ENCODE measurements around the gene NIPBL.
"Not testable (repeated sequence)": the region's sequence is repeated elsewhere in the genome, so short reads cannot be mapped to it uniquely, and the experiment has no call there.

Gene NIPBL

DNA sequence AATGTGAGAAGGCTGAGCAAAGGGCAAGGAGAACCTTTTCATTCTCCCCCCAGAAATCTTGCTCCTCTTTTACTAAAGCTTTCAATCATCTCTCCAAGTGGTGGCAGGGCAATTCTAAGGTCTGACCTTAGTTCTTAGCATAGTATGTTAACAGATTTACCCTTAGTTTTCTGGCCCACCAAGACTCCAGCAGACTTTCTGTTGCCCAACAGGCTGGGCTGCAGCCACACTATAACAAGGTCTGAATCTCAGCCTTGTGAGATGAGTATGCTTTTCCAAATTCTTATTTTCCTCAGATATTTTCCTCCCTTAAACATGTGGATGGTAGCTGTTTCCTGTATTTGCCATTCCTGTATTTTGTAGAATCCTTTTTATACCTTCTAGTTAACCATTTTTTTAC, 69.5 kb downstream of the NIPBL start:
- no peak for DNase-seq (ENCODE audit: low read depth)

DNA sequence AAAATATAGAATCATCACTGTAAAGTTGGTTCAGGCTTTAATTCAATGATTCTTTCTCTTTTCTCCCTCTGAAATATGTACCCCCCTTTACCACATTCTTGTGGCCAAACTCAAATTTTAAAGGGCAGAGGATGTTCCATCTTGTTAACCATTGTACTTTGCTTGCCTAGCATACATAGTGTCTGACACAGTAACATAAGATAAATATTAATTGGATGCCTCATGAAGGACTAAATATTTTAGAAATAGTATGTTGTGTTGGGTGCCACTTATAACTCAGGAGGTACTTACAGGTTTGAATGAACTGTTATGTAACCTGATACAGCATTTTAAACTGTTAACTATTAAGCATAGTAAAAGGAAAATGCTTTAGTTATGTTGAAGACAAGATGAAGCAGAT, 71.5 kb downstream of the NIPBL start:
- DNase-seq (ENCODE audit: low read depth), result no peak

DNA sequence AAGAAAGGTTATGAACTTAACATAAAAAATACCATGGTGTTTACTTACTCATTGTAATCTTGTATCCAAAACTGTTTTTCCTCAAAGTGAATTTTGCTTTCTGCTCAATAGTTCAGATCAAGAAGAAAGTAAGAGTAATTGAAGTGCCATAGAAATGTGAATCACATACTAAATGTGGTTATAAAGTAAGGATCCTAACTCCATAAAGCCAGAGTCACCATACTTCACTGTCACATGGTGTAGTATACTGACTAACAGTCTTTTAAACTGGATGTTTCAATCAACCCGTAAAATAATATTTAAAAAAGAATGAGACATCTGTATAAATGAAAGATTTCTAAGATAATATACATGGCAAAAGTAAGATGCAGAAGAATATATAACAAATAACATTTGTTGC, 72.1 kb downstream of the NIPBL start:
- DNase-seq (ENCODE audit: low read depth), result no peak

DNA sequence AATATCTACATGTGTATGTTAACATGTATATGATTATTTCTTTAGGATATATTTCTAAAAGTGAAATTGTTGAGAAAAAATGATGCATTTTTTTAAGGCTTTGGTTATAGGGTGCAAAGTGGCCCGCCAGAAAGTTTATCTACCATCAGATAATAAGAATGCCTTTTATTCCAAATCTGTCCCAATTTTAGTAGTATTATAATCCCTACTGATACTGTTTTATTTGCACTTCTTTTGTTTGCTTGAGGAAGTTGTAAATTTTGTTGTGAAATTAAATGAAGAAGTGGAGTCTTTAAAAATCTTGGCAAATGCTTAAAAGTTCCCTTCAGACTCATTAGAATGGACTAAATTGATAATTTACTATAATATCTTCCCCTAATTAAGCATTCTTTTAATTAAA, 73.0 kb downstream of the NIPBL start:
- DNase-seq (ENCODE audit: low read depth), result no peak

DNA sequence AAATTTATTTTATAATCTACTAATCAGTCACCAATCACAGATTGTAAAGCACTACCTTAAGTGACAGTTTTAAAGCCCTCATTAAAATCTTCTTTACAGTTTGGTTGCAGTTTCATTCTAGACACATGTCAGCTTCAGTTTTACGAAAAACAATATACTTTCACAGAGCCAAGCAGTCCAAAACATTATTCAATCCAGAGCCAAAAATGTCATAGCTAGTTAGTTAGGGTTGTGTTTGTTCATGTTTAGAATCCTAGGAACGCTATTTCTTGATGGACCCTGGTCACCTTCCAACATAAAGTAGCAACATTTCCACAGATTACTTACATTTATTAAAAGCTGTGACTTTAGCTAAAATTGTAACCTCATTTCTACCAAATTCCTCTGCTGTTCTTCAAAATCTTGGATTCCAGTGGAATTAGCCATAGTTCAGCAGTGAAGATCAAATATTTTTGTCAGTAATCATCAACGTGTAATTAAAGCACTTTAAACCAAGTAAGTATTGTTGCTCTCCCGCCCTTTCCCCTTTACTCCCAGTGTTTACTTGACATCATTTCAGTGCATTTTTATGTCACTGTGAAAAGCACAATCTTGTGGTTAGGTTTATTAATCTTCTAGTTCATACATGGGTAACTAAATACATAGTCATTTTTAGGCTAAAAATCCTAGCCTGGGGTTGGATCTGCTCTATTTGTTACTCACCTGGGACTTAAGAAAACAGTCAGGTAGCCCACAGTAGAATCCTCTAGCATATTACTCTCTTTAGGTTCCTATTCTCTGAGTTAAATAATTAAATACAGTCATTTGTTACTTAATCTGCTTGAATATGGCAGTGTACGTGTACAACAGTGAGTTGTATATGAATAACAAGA, 74.3 kb downstream of the NIPBL start:
- no peak for DNase-seq (ENCODE audit: low read depth)

DNA sequence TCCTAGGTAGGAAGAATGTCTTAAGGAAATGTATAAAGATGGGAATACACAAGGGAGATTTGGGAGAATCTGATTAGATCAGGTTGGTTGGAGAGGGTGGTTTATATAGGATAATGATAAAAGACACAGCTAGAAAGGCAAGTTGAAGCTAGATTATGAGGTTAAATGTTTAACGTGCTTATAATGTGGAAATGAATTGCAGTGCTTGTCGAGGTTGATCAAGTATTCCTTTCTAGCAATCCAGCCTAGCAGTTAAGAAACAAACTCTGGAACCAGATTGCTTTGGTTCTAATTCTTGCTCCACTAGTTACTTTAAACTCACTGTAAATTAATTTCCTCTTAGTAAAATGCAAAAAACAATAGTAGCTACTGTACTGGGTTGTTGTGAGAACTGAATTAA, 76.5 kb downstream of the NIPBL start:
- no peak for DNase-seq (ENCODE audit: low read depth)

DNA sequence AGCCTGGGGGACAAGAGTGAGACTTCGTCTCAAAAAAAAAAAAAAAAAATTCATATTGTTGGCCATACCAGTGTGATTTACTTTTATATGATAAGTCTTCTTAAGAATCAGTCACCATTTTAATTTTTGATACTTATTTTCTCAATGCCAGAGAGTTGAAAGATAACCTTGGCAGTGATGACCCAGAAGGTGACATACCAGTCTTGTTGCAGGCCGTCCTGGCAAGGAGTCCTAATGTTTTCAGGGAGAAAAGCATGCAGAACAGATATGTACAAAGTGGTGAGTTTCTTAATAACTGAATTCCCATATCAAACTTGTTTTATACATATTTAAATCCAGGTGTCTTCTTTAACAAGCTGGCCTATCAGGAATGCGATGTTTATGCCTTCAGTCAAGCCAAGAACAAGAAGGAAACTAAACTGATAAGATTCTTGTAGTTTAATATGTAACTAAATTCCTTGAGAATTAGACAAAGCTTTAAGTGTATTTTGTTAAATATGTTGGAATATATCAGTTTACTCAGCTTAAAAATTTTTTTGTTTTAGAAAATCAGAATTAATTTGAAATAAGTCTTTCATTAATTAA, 81.5 kb downstream of the NIPBL start:
- DNase-seq (ENCODE audit: low read depth), result no peak

DNA sequence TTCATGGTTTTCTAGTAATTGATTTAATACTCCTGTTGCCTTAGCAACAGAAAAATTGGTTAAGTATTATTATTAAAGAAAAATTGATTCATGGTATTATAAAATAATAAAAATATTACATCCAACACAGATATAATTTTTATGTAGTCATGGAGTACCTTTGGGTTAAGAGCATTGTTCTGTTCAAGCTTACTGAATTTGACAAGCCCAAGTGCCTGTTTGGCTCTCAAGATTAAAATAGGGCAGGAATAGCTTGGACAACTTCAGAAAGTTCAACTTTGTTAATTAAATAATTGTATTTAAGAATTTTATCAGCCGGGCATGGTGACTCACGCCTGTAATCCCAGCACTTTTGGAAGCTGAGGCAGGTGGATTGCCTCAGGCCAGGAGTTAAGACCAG, 82.0 kb downstream of the NIPBL start:
- DNase-seq (ENCODE audit: low read depth), result no peak

DNA sequence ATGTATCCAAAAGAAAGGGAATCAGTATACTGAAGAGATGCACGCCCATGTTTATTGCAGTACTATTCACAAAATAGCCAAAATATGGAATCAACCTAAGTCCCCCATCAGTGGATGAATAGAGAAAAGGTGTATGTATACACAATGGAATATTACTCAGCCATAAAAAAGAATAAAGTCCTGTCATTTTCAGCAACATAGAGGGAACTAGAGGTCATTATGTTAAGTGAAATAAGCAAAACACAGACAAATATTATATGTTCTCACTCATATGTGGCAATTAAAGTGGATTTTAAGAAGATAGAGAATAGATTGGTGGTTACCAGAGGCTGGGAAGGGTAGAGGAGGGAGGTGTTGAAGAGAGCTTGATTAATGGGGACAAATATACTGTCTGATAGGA, 88.6 kb downstream of the NIPBL start:
- no peak for DNase-seq (ENCODE audit: low read depth)

DNA sequence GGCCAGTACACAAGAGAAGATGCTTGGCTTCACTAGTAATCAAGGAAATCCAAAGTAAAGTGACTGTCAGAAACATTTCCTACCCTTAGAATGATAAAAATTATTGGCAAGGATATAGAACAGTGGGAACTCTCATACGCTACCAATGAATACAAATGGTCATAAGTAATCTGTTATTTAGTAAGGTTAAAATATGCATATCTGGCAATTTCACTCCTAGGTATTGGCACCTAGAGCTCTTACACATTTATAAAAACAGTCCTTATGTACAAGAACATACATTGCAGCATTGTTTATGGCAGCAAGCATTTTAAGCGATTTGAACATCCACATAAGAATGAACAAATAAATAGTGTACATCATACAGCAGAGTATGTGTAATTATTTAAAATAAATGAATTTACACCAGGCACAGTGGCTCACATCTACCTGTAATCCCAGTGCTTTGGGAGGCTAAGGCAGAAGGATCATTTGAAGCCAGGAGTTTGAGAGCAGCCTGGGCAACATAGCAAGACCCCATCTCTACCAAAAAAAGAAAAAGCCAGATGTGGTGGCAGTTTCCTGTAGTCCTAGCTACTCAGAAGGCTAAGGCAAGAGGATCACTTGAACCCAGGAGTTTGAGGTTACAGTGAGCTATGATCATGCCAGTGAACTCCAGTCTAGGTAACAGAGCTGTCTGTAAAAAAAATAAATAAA, 93.3 kb downstream of the NIPBL start:
- no peak for DNase-seq (ENCODE audit: low read depth)

DNA sequence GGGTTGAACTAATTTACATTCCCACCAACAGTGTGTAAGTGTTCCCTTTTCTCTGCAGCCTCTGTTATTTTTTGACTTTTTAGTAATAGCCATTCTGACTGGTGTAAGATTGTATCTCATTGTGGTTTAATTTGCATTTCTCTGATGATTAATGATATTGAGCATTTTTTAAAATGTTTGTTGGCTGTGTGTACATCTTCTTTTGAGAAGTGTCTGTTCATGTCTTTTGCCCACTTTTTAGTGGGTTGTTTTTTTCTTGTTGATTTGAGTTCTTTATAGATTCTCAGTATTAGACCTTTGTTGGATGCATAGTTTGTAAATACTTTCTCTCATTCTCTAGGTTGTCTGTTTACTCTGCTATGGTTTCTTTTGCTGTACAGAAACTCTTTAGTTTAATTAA, 101.6 kb downstream of the NIPBL start:
- DNase-seq (ENCODE audit: low read depth), result no peak

DNA sequence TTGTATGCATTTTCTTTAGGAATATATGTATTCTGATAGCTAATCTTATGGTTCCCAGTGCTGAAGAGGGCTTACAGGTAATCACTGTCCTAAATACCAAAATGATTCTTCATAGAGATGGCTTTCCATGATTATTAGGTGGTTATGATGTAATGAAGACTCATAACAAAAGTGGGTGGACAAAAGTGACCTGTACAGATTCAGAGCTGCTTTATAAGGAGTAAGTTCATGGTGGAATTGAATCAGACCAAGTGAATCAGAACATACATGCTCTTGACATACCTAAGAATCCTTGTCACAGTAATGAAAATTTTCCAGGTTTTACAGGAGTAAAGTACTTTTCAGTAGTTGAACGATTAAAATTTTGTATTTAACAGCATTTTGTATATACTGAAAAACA, 105.6 kb downstream of the NIPBL start:
- DNase-seq (ENCODE audit: low read depth), result no peak

DNA sequence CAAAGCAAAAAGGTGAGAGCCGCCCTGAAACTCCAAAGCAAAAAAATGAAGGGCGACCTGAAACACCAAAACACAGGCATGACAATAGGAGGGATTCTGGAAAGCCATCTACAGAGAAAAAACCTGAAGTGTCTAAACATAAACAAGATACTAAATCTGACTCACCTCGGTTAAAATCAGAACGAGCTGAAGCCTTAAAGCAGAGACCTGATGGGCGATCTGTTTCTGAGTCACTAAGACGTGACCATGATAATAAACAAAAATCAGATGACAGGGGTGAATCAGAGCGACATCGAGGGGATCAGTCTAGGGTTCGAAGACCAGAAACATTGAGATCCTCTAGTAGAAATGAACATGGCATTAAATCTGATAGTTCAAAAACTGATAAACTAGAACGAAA, 108.8 kb downstream of the NIPBL start:
- no peak for DNase-seq (ENCODE audit: low read depth)

DNA sequence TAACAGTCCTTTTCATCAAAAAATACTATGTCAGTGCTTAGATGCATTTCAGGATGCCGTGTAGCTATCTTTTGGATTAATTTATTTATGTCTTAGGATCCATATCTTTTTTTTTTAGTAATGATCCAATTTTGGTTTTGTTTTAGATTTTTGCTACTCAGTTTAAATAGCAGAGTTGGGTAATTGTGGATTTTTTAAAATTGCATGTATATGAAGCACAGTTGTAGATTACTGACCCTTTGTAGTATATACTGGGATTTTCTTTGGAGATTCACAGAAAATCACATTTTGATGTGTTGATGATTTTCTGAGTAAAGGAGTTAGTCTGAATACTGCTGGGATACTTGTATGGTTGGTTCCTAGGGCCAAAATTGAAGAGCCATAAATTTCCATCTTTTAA, 111.8 kb downstream of the NIPBL start:
- DNase-seq (ENCODE audit: low read depth), result no peak

DNA sequence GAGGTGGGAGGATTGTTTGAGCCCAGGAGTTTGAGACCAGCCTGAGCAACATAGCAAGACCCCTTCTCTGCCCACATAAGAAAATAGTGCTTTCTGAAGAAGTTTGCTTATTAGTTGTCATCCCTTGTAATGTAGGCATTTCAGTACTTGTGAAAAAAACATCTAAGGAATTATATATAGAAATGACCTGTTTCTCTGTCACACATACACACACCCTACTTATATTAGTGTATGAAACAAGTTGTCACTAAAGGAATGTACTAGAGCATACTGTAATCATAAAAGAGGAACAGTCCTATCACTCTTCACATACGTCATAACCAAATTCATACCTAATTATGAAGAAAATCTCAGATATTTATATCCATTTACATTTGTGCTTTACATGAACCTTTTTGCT, 122.0 kb downstream of the NIPBL start:
- no peak for DNase-seq (ENCODE audit: low read depth)

DNA sequence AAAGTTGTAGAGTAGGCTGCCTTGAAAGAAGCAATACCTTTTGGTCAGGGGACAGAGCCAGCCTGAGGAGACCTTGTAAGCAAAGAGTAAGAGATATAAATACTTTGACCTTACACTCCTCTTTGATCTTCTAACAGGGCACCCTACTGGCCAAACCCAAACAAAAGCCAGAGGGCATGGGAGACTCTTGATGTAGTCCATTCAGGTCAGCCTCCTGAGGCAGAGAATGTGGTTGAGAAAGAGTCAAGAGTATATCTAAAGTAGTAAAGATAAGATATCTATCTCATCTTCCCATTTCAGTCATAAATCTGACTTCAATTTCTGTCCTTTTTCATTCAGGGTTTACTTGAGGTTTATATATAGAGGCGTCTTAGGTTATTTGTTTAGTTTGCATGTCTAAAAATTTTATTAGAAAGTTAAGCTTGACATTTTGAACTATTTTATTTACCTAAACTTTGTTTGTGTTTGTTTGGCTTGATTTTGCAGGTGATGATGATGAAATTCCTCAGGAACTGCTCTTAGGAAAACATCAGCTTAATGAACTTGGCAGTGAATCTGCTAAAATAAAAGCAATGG, 125.7 kb downstream of the NIPBL start:
- no peak for DNase-seq (ENCODE audit: low read depth)

DNA sequence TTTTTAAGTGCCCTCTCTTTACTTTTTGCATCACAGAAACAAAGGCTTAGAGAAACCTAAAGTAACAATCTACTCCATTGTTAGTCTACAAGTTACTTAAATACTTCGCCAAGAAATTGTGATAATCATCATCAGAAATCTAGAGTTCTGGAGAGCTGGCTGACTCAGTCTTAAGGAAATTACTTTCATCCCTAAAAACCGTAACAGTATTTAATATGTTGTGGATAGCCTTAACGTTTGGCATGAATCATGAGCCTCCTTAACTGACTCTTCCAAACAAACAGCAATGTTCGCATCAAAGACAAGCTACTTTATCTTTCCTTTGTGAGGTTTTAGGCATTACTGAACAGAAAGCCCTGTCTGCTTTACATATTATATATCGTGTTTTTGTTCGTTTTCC, 128.7 kb downstream of the NIPBL start:
- no peak for DNase-seq (ENCODE audit: low read depth)

DNA sequence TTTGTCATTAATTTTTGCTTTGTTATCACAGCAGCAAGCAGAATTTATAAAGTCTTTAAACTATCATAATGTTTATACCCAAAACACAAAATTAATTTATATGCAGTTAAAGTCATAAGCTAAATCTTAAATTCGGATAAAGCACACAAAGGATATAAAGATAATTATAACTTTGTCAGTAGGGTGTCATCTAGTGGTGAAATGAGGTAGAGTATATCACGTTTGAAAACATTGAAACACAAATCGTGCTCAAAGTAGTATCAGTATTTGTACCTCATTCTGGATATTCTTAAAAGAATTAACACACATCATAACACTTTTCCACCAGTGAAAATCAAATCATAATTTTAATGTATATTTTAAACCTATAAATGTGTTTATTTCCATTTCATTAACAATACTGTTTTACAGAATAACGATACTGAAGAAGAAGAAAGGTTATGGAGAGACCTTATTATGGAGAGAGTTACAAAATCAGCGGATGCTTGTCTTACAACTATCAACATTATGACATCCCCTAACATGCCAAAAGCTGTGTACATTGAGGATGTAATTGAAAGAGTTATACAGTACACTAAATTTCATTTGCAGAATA, 129.5 kb downstream of the NIPBL start:
- no peak for DNase-seq (ENCODE audit: low read depth)

DNA sequence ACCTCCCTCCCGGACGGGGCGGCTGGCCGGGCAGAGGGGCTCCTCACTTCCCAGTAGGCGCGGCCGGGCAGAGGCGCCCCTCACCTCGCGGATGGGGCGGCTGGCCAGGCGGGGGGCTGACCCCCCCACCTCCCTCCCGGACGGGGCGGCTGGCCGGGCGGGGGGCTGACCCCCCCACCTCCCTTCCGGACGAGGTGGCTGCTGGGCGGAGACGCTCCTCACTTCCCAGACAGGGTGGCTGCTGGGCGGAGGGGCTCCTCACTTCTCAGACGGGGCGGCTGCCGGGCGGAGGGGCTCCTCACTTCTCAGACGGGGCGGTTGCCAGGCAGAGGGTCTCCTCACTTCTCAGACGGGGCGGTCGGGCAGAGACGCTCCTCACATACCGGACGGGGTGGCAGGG, 136.6 kb downstream of the NIPBL start:
- DNase-seq (ENCODE audit: low read depth), result not testable (repeated sequence)

DNA sequence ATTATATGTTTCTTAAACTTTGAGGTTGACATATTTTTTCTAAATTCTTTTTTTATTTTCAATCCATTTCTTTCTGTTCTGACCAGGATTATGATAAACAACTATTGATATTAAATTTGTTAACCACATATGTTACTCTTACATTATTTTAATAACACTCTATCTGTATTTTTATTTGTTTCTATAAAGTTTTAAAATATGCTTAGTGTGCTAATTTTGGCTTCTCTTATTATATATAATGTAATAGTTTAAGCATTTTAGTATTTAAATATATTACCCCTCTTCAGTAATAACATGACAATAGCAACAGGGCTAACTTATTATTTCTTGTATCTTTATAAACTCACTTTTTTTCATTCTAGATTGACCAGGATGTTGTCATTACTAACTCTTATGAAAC, 137.8 kb downstream of the NIPBL start:
- no peak for DNase-seq (ENCODE audit: low read depth)

DNA sequence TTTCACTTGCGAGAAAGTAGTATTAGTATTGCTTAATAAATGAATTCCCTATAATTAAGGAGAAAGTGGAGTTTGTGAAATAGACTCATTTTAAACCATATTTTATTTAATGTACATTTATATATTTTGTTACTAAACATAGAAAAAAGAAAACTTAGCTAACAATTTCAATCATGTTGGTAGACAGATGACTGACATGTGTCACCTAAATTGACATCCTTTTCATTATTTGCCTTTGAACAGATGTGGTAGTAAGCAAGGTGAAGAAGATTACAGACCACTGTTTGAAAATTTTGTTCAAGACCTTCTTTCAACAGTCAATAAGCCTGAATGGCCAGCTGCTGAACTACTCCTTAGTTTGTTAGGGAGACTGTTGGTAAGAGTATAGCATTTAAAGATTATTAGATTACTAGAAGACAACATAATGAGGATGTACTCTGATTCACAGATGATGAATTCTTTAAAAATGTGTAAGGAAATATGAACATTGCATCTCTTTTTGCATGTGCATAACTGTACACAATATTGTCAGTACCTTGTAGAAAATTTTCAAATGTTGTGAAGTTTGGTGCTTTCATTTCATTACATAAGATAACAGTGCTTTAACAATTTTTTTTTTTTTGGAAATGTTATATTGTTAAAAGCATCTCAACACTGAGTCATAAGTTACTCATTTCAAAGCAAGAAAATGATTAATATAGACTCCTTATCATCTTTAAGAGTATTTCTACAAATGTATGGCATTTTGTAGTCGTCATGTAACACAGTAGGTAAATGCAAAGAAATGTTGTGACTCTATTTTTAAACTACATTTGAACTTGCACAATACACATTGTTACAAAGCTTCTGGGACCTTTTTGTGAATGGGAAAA, 139.5 kb downstream of the NIPBL start:
- DNase-seq (ENCODE audit: low read depth), result no peak

DNA sequence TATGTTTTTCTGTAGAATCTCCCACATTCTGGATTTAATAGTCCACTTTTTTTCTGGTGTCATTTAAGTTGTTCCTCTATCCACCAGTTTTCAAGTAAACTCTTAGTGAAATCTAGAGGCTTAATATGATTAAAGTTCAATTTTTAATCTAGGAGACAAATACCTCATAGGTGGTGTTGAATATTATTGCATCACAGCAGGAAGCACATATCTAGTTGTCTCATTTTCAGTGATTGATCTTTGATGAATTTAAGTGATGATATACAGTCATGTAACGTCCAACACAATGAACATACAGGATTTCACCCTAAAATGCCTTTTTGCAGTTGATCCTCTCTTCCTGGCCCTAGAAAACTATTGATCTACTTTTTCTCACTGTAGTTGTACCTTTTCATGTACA, 152.3 kb downstream of the NIPBL start:
- no peak for DNase-seq (ENCODE audit: low read depth)

All from T follicular helper cell (primary cell).